Upper lobe of left lung (tissue), 6 donors: ENCODE results near the gene CORO6. TPM values are rescaled to one million over a fixed set of nuclear protein-coding genes. Genes with fewer than 3 reads are reported as not detected.

Source experiments
- ATAC-seq, 2 donors: fragments of 200-7000 bp; cut with Tn5 transposase; one replicate each; pipeline ENCODE4 v1.9.1; 2022; ENCODE audit warnings: mild to moderate bottlenecking in 2 of 2, moderate library complexity in 2 of 2; ENCODE audit not compliant: low FRiP score in 2 of 2
- DNase-seq, 2 donors: peaks; one replicate each; pipeline ENCODE4 v3.0.0-alpha.2; 2019 to 2020
- H3K27ac ChIP-seq, 4 donors: fragments of 200-600 bp; sonication (generic); one replicate each; pipeline ENCODE4 v1.5.1; 2016 to 2019
- H3K27me3 ChIP-seq, 4 donors: fragments of 200-600 bp; sonication (generic); one replicate each; pipeline ENCODE4 v1.5.1; 2017 to 2019
- H3K36me3 ChIP-seq, 4 donors: fragments of 200-600 bp; sonication (generic); one replicate each; pipeline ENCODE4 v1.5.1; 2016 to 2019
- H3K4me1 ChIP-seq, 4 donors: fragments of 200-600 bp; sonication (generic); one replicate each; pipeline ENCODE4 v1.5.1; 2018 to 2019
- H3K4me3 ChIP-seq, 4 donors: fragments of 200-600 bp; sonication (generic); one replicate each; pipeline ENCODE4 v1.5.1; 2017 to 2019; ENCODE audit warnings: mild to moderate bottlenecking in 2 of 4, moderate library complexity in 1 of 4
- H3K9me3 ChIP-seq, 4 donors: fragments of 200-600 bp; sonication (generic); one replicate each; pipeline ENCODE4 v1.5.1; 2018 to 2019
- CTCF ChIP-seq, 6 experiments: fragments of 450-650 bp in 4 of 6; fragments of 200-600 bp in 2 of 6; sonication (generic) in 2 of 6; IDR thresholded peaks; one replicate each; pipeline ENCODE4 v1.5.1; 2016 to 2019; ENCODE audit warnings: antibody characterized with exemption in 6 of 6
- EP300 ChIP-seq, 4 donors: sonication (generic); formaldehyde crosslinking; IDR thresholded peaks; one replicate each; pipeline ENCODE4 v1.5.1; 2017; ENCODE audit warnings: antibody characterized with exemption in 4 of 4, control low read depth in 2 of 4
- POLR2A ChIP-seq, 4 donors: fragments of 450-650 bp; IDR thresholded peaks; one replicate each; pipeline ENCODE4 v1.5.1; 2016 to 2017; ENCODE audit warnings: antibody characterized with exemption in 4 of 4, mild to moderate bottlenecking in 2 of 4
- POLR2AphosphoS5 ChIP-seq, 2 donors: sonication (generic); formaldehyde crosslinking; IDR thresholded peaks; one replicate each; pipeline ENCODE4 v1.5.1; 2017; ENCODE audit warnings: antibody characterized with exemption in 2 of 2
- WGBS, 2 donors: methylation state at CpG; one replicate each; pipeline ENCODE4 v1.1.5; 2017 to 2018; 5-methylcytosine and 5-hydroxymethylcytosine counted together
- total RNA-seq, 6 donors: library from RNA; depleted of rRNA in 4 of 6; stranded (reverse); fragments of >200 nt in 4 of 6; gene quantifications; one replicate each; pipeline versions ENCODE4 v1.1.0 to v1.2.1, GENCODE V29; 2016 to 2021
- donor health status: DM: no; HTN: no; CAD: no; lungs with moderate emphysema.
- donor health status: DM: no; HTN: yes; CAD: no; lungs with severe emphysema.

The CORO6 gene
- total RNA-seq, 6 donors from 2014 or later, result 7.3 to 137 (median 12.2) TPM

- DNase-seq (peak in 1 of 2 donors; percentile 54), ATAC-seq (peak in 1 of 2 donors; percentile 36)
- peaks cover 0 to 10% (median 0%) of the 10 kb centered on the region in 4 donors for H3K27me3 ChIP-seq
- no peaks in the 10 kb centered on the region for H3K9me3 ChIP-seq
- no peak overlapping the region for H3K27ac ChIP-seq
- 8 to 27% methylated on average over 2 to 15 of the region's 15 CpGs for WGBS, 2 donors
- H3K36me3 ChIP-seq, result no peaks in the 10 kb centered on the region
- H3K4me1 ChIP-seq, result peaks cover 49 to 66% (median 60%) of the 10 kb centered on the region in 4 donors
- peak overlapping the region in 3 of 4 donors; percentile 29 to 52 (median 49) for H3K4me3 ChIP-seq
- TF ChIP-seq POLR2AphosphoS5 (IDR thresholded peaks at IDR 0.05) (no peak), EP300 (IDR thresholded peaks at IDR 0.05) (no peak), CTCF (IDR thresholded peaks at IDR 0.05) (peak in 1 of 6 experiments; percentile 15), POLR2A (IDR thresholded peaks at IDR 0.05) (no peak)
These were observed 7.7 kb downstream of the CORO6 start for GRCh38 chr17:29615048-29615385.

- no peak for ATAC-seq
- H3K4me3 ChIP-seq, result no peak overlapping the region
- H3K27ac ChIP-seq, result no peak overlapping the region
- H3K4me1 ChIP-seq, result peaks cover 49 to 66% (median 60%) of the 10 kb centered on the region in 4 donors
- no peaks in the 10 kb centered on the region for H3K36me3 ChIP-seq
- WGBS, 2 donors, result 56 to 64% methylated on average over 13 of the region's 16 CpGs
- H3K9me3 ChIP-seq, result no peaks in the 10 kb centered on the region
- TF ChIP-seq POLR2A (IDR thresholded peaks at IDR 0.05) (no peak), POLR2AphosphoS5 (IDR thresholded peaks at IDR 0.05) (no peak), EP300 (IDR thresholded peaks at IDR 0.05) (no peak), CTCF (IDR thresholded peaks at IDR 0.05) (no peak)
- H3K27me3 ChIP-seq, result peaks cover 0 to 10% (median 0%) of the 10 kb centered on the region in 4 donors
- peak in 1 of 2 donors; percentile 73 for DNase-seq
These were observed 8.2 kb downstream of the CORO6 start for GRCh38 chr17:29614349-29615047.

GRCh38 chr17:29613856-29614255 is 8.9 kb downstream of the CORO6 start:
- Histone ChIP-seq H3K27me3 (peaks cover 0 to 10% (median 0%) of the 10 kb centered on the region in 4 donors), H3K27ac (peak overlapping the region in 1 of 4 donors; percentile 19), H3K4me1 (peaks cover 49 to 62% (median 59%) of the 10 kb centered on the region in 4 donors), H3K36me3 (no peaks in the 10 kb centered on the region), H3K4me3 (peak overlapping the region in 3 of 4 donors; percentile 29 to 47 (median 45)), H3K9me3 (no peaks in the 10 kb centered on the region)
- 36 to 48% methylated on average over 13 of the region's 13 CpGs for WGBS, 2 donors
- ATAC-seq (no peak), DNase-seq (peak in 1 of 2 donors; percentile 54)
- no peak for TF ChIP-seq CTCF (IDR thresholded peaks at IDR 0.05)
- TF ChIP-seq POLR2A (IDR thresholded peaks at IDR 0.05), result no peak
- TF ChIP-seq EP300 (IDR thresholded peaks at IDR 0.05), result no peak
- TF ChIP-seq POLR2AphosphoS5 (IDR thresholded peaks at IDR 0.05), result no peak

- H3K9me3 ChIP-seq, result no peaks in the 10 kb centered on the region
- peak; percentile 78 to 87 for ATAC-seq
- peak overlapping the region in 1 of 4 donors; percentile 32 for H3K27ac ChIP-seq
- H3K36me3 ChIP-seq, result no peaks in the 10 kb centered on the region
- DNase-seq, result peak; percentile 93 to 99
- TF ChIP-seq POLR2AphosphoS5 (IDR thresholded peaks at IDR 0.05) (peak; percentile 14 to 37), CTCF (IDR thresholded peaks at IDR 0.05) (peak; percentile 88 to 97 (median 95)), EP300 (IDR thresholded peaks at IDR 0.05) (peak in 1 of 4 donors; percentile 50), POLR2A (IDR thresholded peaks at IDR 0.05) (no peak)
- peak overlapping the region in 3 of 4 donors; percentile 29 to 47 (median 45) for H3K4me3 ChIP-seq
- WGBS, 2 donors, result 1% methylated on average over 19 of the region's 50 CpGs; no CpG with 5 or more reads in 1 of the 2 donors
- peaks cover 0 to 10% (median 0%) of the 10 kb centered on the region in 4 donors for H3K27me3 ChIP-seq
- peaks cover 49 to 58% (median 58%) of the 10 kb centered on the region in 4 donors for H3K4me1 ChIP-seq
These were observed 9.3 kb downstream of the CORO6 start for GRCh38 chr17:29613352-29613837.
